ENCODE results near the gene SAMD9L. TPM values are rescaled to one million over a fixed set of nuclear protein-coding genes. Genes with fewer than 3 reads are reported as not detected.

Gene SAMD9L
- total RNA-seq, result 0.19 and 0.85 TPM in 2 replicates

GRCh38 chr7:93148144-93148543, at the start of gene SAMD9L:
Gene SAMD9L, minus strand, starts transcription at chr7:93148385. Its CDS starts 12,414 bp downstream, at chr7:93135971.

GRCh38 chr7:93117852-93118530, 30.2 kb downstream of the SAMD9L start, which contains the start of gene SAMD9:
Gene SAMD9, minus strand, starts transcription at chr7:93117979. Its CDS starts 11,882 bp downstream, at chr7:93106097.

Other genes with a start within 250 kb of the SAMD9L start
- 7.5 and 10.4 TPM in 2 replicates for gene SAMD9, start 30.4 kb downstream of the SAMD9L start, total RNA-seq
- gene HEPACAM2, start 78.1 kb upstream of the SAMD9L start, total RNA-seq, result not detected in 2 replicates
- gene VPS50, start 84.0 kb upstream of the SAMD9L start, total RNA-seq, result 9.2 and 11.8 TPM in 2 replicates